Measurements from ENCODE around the gene NRG3. TPM values are rescaled to one million over a fixed set of nuclear protein-coding genes. Genes with fewer than 3 reads are reported as not detected.

Gene NRG3
- total RNA-seq, 1 donor from 2014 or later: 6.1 TPM

- Mint-ChIP-seq H3K36me3 (no peaks in the 10 kb centered on the region), H3K4me3 (no peak overlapping the region), H3K9me3 (no peaks in the 10 kb centered on the region), H3K4me1 (ENCODE audit: unreplicated experiment) (no peaks in the 10 kb centered on the region), H3K27me3 (no peaks in the 10 kb centered on the region), H3K27ac (no peak overlapping the region)
- no peak for DNase-seq (ENCODE audit: extremely low spot score, unreplicated experiment)
- TF ChIP-seq, protein P1, sequence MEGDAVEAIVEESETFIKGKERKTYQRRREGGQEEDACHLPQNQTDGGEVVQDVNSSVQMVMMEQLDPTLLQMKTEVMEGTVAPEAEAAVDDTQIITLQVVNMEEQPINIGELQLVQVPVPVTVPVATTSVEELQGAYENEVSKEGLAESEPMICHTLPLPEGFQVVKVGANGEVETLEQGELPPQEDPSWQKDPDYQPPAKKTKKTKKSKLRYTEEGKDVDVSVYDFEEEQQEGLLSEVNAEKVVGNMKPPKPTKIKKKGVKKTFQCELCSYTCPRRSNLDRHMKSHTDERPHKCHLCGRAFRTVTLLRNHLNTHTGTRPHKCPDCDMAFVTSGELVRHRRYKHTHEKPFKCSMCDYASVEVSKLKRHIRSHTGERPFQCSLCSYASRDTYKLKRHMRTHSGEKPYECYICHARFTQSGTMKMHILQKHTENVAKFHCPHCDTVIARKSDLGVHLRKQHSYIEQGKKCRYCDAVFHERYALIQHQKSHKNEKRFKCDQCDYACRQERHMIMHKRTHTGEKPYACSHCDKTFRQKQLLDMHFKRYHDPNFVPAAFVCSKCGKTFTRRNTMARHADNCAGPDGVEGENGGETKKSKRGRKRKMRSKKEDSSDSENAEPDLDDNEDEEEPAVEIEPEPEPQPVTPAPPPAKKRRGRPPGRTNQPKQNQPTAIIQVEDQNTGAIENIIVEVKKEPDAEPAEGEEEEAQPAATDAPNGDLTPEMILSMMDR (conservative IDR thresholded peaks at IDR 0.05): no peak
Measured at GRCh38 chr10:82866424-82867020, 991.5 kb downstream of the NRG3 start.

- Mint-ChIP-seq H3K4me1 (ENCODE audit: unreplicated experiment) (no peaks in the 10 kb centered on the region), H3K9me3 (no peaks in the 10 kb centered on the region)
Measured at GRCh38 chr10:82867056-82867455, 992.1 kb downstream of the NRG3 start.

GRCh38 chr10:82874671-82875070 is 999.7 kb downstream of the NRG3 start:
- Mint-ChIP-seq H3K4me1 (ENCODE audit: unreplicated experiment) (no peaks in the 10 kb centered on the region), H3K36me3 (no peaks in the 10 kb centered on the region), H3K9me3 (no peaks in the 10 kb centered on the region), H3K4me3 (no peak overlapping the region), H3K27ac (no peak overlapping the region), H3K27me3 (no peaks in the 10 kb centered on the region)
- TF ChIP-seq, protein P1 (conservative IDR thresholded peaks at IDR 0.05): no peak
- DNase-seq (ENCODE audit: extremely low spot score, unreplicated experiment): no peak

More at GRCh38 chr10:82867056-82867455, 992.1 kb downstream of the NRG3 start:
- no peak overlapping the region for H3K27ac Mint-ChIP-seq
- no peak for DNase-seq (ENCODE audit: extremely low spot score, unreplicated experiment)
- TF ChIP-seq, protein P1 (conservative IDR thresholded peaks at IDR 0.05): no peak
- no peaks in the 10 kb centered on the region for H3K27me3 Mint-ChIP-seq
- no peak overlapping the region for H3K4me3 Mint-ChIP-seq
- H3K36me3 Mint-ChIP-seq: no peaks in the 10 kb centered on the region

GRCh38 chr10:82880776-82881290 is 1005.8 kb downstream of the NRG3 start:
- TF ChIP-seq, protein P1 (conservative IDR thresholded peaks at IDR 0.05): no peak
- H3K9me3 Mint-ChIP-seq: no peaks in the 10 kb centered on the region
- no peak overlapping the region for H3K27ac Mint-ChIP-seq
- no peak overlapping the region for H3K4me3 Mint-ChIP-seq
- no peaks in the 10 kb centered on the region for H3K36me3 Mint-ChIP-seq
- DNase-seq (ENCODE audit: extremely low spot score, unreplicated experiment): no peak
- H3K4me1 Mint-ChIP-seq (ENCODE audit: unreplicated experiment): no peaks in the 10 kb centered on the region
- no peaks in the 10 kb centered on the region for H3K27me3 Mint-ChIP-seq

- no peaks in the 10 kb centered on the region for H3K36me3 Mint-ChIP-seq
- DNase-seq (ENCODE audit: extremely low spot score, unreplicated experiment): no peak
- no peak overlapping the region for H3K27ac Mint-ChIP-seq
- TF ChIP-seq, protein P1 (conservative IDR thresholded peaks at IDR 0.05): no peak
- H3K4me1 Mint-ChIP-seq (ENCODE audit: unreplicated experiment): no peaks in the 10 kb centered on the region
- H3K4me3 Mint-ChIP-seq: no peak overlapping the region
- no peaks in the 10 kb centered on the region for H3K27me3 Mint-ChIP-seq
- H3K9me3 Mint-ChIP-seq: no peaks in the 10 kb centered on the region
Measured at GRCh38 chr10:82882722-82883121, 1007.7 kb downstream of the NRG3 start.

Data from type B pancreatic cell (in vitro differentiated cells).